HEK293T (cell line): ENCODE measurements around the gene PCDHGB2.
A peak's percentile ranks its signal among the peaks of the same experiment; 100 is the strongest.
"Not testable (repeated sequence)": the region's sequence is repeated elsewhere in the genome, so short reads cannot be mapped to it uniquely, and the experiment has no call there.

Experiments
- CTCF ChIA-PET: fragments of 350-600 bp; formaldehyde crosslinking; extraction: SDS; loops from one replicate; lab custom pipeline; 2021; ENCODE audit warnings: antibody characterized with exemption, inconsistent platforms; lab: Yijun Ruan, JAX
- POLR2A ChIA-PET: fragments of 350-600 bp; formaldehyde crosslinking; extraction: SDS; loops from one replicate; lab custom pipeline; 2020; ENCODE audit warnings: antibody characterized with exemption, inconsistent platforms; lab: Yijun Ruan, JAX
- DNase-seq: peaks from one replicate; pipeline ENCODE4 v3.0.0; 2012; ENCODE audit warnings: mixed read lengths; ENCODE audit errors: extremely low spot score
- ARNT ChIP-seq: fragments of 450-650 bp; IDR thresholded peaks from 2 replicates; pipeline ENCODE4 v1.6.1; 2017; ENCODE audit warnings: mild to moderate bottlenecking
- BHLHE40 ChIP-seq: fragments of 450-650 bp; IDR thresholded peaks from 2 replicates; pipeline ENCODE4 v1.6.1; 2016; ENCODE audit warnings: mild to moderate bottlenecking, moderate library complexity, borderline replicate concordance
- CTBP1 ChIP-seq: fragments of 450-650 bp; IDR thresholded peaks from 2 replicates; pipeline ENCODE4 v1.6.1; 2016; ENCODE audit warnings: borderline replicate concordance
- ELF4 ChIP-seq: fragments of 450-650 bp; IDR thresholded peaks from 2 replicates; pipeline ENCODE4 v1.6.1; 2017; ENCODE audit warnings: antibody characterized with exemption
- FOXA1 ChIP-seq: fragments of 450-650 bp; IDR thresholded peaks from 2 replicates; pipeline ENCODE4 v1.6.1; 2016; ENCODE audit warnings: mild to moderate bottlenecking
- FOXK2 ChIP-seq: fragments of 450-650 bp; IDR thresholded peaks from 2 replicates; pipeline ENCODE4 v1.6.1; 2016; ENCODE audit warnings: mild to moderate bottlenecking
- FOXM1 ChIP-seq: fragments of 450-650 bp; IDR thresholded peaks from 2 replicates; pipeline ENCODE4 v1.6.1; 2017; ENCODE audit warnings: mild to moderate bottlenecking, borderline replicate concordance
- HDGF ChIP-seq: fragments of 450-650 bp; IDR thresholded peaks from 2 replicates; pipeline ENCODE4 v1.6.1; 2017; ENCODE audit warnings: antibody characterized with exemption, borderline replicate concordance
- L3MBTL2 ChIP-seq: fragments of 450-650 bp; conservative IDR thresholded peaks from 2 replicates; pipeline ENCODE4 v1.6.1; 2016; ENCODE audit warnings: mild to moderate bottlenecking
- LEF1 ChIP-seq: fragments of 450-650 bp; IDR thresholded peaks from 2 replicates; pipeline ENCODE4 v1.6.1; 2017; ENCODE audit warnings: mild to moderate bottlenecking, borderline replicate concordance
- NFRKB ChIP-seq: fragments of 450-650 bp; IDR thresholded peaks from 2 replicates; pipeline ENCODE4 v1.6.1; 2016; ENCODE audit warnings: mild to moderate bottlenecking, moderate library complexity
- SP1 ChIP-seq: fragments of 450-650 bp; IDR thresholded peaks from 2 replicates; pipeline ENCODE4 v1.6.1; 2017
- SUZ12 ChIP-seq: fragments of 450-650 bp; IDR thresholded peaks from 2 replicates; pipeline ENCODE4 v1.6.1; 2016; ENCODE audit warnings: mild to moderate bottlenecking
- TARDBP ChIP-seq: fragments of 450-650 bp; IDR thresholded peaks from 2 replicates; pipeline ENCODE4 v1.6.1; 2016
- ZNF384 ChIP-seq: fragments of 450-650 bp; IDR thresholded peaks from 2 replicates; pipeline ENCODE4 v1.6.1; 2016
- TF ChIP-seq, protein P1 (sequence below): fragments of 450-650 bp; IDR thresholded peaks from 2 replicates; pipeline ENCODE4 v1.6.1; 2016

PCDHGB2 gene

DNA sequence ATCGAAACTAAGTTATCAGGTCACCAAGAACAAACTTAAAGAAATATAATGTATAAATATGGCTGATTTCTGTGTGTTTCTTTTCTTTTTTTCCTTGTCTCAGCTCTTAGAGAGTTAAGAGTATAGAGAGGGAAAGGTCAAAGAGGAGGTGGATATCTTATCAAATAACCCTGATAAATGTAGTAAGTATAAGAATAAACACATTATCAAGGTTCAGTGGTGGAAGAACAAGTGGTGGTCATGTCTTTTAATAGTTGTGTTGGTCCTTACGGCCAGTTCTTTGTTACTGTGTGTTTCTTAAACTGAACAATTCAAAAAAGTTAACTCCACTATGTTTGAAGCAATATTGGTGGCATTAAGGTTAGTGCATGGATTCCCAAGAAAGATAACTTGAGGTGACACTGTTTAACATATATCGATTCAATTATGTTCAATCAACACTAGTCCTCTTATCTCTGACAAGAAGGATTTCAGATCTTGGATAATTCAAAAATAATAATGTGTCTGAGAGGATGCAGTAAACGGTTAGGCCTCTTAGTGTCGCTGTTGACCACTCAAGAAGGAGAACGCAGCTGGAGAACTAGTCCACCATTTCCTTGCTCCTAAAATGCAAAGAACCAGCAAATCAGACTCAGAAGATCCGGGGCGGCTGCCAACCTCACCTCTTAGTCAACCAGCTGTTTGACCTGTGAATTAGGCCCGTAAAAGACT lies 16.4 kb upstream of the PCDHGB2 start, which contains the start of gene PCDHGA3:
PCDHGA3 (plus strand) TSS at position 588 of the 711 bp plus-strand sequence. CDS start 205 bp downstream, outside the sequence.
- TF ChIP-seq SP1 (no peak), SUZ12 (no peak), TARDBP (no peak), FOXM1 (no peak), LEF1 (no peak), HDGF (no peak), ARNT (no peak)
- CTCF ChIA-PET, result interaction anchor here (0.8 to 1.3 kb wide), 2 partner anchors 8 to 12 kb away, joined by 3 read pairs; no protein-coding TSS in a partner anchor
- POLR2A ChIA-PET, result interaction anchor here (0.9 to 2.1 kb wide), 2 partner anchors 23 kb away, joined by 3 to 7 read pairs; partner anchors contain the start of gene TAF7
- DNase-seq, result no peak

DNA sequence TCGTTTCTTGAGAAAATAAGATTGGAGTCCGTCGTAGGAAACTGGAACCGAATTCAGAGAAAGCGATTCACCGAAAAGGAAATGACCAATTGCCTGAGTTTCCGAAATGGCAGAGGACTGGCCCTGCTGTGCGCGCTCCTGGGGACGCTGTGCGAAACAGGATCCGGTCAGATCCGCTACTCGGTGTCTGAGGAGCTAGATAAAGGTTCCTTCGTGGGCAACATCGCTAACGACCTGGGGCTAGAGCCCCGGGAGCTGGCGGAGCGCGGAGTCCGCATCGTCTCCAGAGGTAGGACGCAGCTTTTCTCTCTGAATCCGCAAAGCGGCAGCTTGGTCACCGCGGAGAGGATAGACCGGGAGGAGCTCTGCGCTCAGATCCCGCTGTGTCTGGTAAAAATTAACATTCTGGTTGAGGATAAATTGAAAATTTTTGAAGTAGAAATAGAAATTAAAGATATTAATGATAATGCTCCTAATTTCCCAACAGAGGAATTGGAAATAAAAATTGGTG lies 15.8 kb upstream of the PCDHGB2 start:
- TF ChIP-seq CTBP1, result no peak
- no peak for TF ChIP-seq ELF4
- no peak for TF ChIP-seq ARNT
- no peak for TF ChIP-seq ZNF384
- TF ChIP-seq FOXM1, result no peak
- no peak for DNase-seq
- ChIA-PET CTCF (interaction anchor here (0.6 to 1.3 kb wide), 3 partner anchors 9 to 121 kb away, joined by 3 to 5 read pairs (median 3); partner anchors contain the start of gene PCDHB14), POLR2A (interaction anchor here (0.9 kb wide), 1 partner anchor 23 kb away, joined by 3 read pairs; the partner anchor contains the start of gene TAF7)

DNA sequence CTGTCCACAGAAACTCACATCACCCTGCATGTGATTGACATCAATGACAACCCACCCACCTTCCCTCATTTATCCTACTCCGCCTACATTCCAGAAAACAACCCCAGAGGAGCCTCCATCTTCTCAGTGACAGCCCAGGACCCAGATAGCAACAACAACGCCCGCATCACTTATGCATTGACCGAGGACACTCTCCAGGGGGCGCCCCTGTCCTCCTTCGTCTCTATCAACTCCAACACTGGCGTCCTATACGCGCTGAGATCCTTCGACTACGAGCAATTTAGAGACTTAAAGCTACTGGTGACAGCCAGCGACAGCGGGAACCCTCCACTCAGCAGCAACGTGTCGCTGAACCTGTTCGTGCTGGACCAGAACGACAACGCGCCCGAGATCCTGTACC lies 14.5 kb upstream of the PCDHGB2 start:
- ChIA-PET CTCF (no interaction called here), POLR2A (no interaction called here)
- DNase-seq, result no peak
- no peak for TF ChIP-seq ELF4
- no peak for TF ChIP-seq FOXA1
- no peak for TF ChIP-seq L3MBTL2
- TF ChIP-seq SP1, result no peak
- TF ChIP-seq ARNT, result no peak
- no peak for TF ChIP-seq FOXK2
- no peak for TF ChIP-seq FOXM1
- TF ChIP-seq BHLHE40, result no peak
- no peak for TF ChIP-seq SUZ12
- TF ChIP-seq ZNF384, result no peak
- TF ChIP-seq CTBP1, result no peak
- no peak for TF ChIP-seq LEF1
- no peak for TF ChIP-seq NFRKB
- TF ChIP-seq, protein P1, sequence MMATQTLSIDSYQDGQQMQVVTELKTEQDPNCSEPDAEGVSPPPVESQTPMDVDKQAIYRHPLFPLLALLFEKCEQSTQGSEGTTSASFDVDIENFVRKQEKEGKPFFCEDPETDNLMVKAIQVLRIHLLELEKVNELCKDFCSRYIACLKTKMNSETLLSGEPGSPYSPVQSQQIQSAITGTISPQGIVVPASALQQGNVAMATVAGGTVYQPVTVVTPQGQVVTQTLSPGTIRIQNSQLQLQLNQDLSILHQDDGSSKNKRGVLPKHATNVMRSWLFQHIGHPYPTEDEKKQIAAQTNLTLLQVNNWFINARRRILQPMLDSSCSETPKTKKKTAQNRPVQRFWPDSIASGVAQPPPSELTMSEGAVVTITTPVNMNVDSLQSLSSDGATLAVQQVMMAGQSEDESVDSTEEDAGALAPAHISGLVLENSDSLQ, result no peak
- TF ChIP-seq HDGF, result no peak
- TF ChIP-seq TARDBP, result no peak

DNA sequence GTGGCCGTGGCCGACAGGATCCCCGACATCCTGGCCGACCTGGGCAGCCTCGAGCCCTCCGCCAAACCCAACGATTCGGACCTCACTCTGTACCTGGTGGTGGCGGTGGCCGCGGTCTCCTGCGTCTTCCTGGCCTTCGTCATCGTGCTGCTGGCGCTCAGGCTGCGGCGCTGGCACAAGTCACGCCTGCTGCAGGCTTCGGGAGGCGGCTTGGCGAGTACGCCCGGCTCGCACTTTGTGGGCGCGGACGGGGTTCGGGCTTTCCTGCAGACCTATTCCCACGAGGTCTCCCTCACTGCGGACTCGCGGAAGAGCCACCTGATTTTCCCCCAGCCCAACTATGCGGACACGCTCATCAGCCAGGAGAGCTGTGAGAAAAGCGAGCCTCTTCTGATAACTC lies 13.8 kb upstream of the PCDHGB2 start:
- CTCF ChIA-PET, POLR2A ChIA-PET, DNase-seq: not testable (repeated sequence)

DNA sequence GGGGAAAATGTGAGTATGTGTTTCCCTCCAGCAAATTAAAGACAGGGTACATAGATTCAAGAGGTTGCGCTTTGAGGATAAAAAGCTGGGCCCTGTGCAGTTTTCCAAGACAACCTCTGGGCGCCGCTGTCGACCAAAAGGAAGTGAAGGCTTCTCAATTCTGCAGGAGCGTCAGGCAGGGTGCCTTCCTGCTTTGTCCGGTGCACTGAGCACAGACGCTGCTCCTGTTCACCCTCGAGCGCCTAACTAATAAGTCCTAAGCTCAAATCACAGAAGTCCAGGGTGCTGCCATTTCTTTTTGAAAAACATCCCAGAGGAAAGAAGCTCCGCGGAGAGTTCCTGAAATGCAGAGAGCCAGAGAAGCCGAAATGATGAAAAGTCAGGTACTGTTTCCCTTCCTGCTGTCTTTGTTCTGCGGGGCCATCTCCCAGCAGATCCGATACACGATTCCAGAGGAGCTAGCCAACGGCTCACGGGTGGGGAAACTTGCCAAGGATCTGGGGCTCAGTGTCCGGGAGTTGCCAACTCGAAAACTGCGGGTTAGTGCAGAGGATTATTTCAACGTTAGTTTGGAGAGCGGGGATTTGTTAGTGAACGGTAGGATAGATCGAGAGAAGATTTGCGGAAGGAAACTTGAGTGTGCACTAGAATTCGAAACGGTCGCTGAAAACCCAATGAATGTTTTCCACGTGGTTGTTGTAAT lies 9.7 kb upstream of the PCDHGB2 start, which contains the start of gene PCDHGB1:
PCDHGB1 (plus strand) TSS at position 183 of the 703 bp plus-strand sequence; CDS start at position 345, 162 bp downstream.
- CTCF ChIA-PET, result interaction anchor here (0.7 kb wide), 1 partner anchor 206 kb away, joined by 3 read pairs; no protein-coding TSS in a partner anchor
- TF ChIP-seq ARNT (no peak), FOXK2 (no peak), TARDBP (no peak), CTBP1 (no peak), ZNF384 (no peak), LEF1 (no peak), FOXM1 (no peak)
- POLR2A ChIA-PET, result no interaction called here
- peak; percentile 51 for DNase-seq

DNA sequence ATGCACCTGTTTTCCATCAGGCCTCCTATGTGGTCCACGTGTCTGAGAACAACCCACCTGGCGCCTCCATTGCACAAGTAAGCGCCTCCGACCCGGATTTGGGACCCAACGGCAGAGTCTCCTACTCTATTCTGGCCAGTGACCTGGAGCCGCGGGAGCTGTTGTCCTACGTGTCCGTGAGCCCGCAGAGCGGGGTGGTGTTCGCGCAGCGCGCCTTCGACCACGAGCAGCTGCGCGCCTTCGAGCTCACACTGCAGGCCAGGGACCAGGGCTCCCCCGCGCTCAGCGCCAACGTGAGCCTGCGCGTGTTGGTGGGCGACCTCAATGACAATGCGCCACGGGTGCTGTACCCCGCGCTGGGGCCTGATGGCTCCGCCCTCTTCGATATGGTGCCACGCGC lies 8.2 kb upstream of the PCDHGB2 start:
- CTCF ChIA-PET, result no interaction called here
- no peak for TF ChIP-seq HDGF
- no peak for TF ChIP-seq L3MBTL2
- TF ChIP-seq FOXK2, result no peak
- no peak for TF ChIP-seq CTBP1
- TF ChIP-seq FOXM1, result no peak
- TF ChIP-seq ARNT, result no peak
- TF ChIP-seq FOXA1, result no peak
- no peak for TF ChIP-seq ELF4

DNA sequence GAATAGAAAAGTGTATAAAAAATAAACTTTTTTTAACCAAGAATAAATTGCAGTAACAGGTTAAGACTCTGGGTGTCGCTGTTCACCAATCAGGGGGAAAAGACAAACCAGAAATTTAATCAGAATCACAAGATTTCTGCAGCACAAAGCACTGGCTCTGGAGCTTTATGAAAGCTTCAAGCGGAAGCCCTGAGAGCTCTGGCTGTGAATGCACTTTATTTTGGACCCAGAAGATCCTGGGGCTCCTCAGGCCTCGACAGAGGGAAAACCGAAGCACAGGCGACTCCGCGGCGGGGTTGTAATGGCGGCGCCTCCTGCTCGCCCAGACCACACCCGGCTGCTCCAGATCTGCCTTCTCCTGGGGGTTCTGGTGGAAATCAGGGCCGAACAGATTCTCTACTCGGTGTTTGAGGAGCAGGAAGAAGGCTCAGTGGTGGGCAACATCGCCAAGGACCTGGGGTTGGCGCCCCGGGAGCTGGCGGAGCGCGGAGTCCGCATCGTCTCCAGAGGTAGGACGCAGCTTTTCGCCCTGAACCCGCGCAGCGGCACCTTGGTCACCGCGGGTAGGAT lies 4.8 kb upstream of the PCDHGB2 start, which contains the start of gene PCDHGA4:
PCDHGA4 (plus strand) TSS at position 122 of the 570 bp plus-strand sequence; CDS start at position 209, 87 bp downstream.
- ChIA-PET POLR2A (no interaction called here), CTCF (interaction anchor here (0.6 to 0.7 kb wide), 2 partner anchors 12 to 194 kb away, joined by 3 to 5 read pairs; partner anchors contain the start of gene PCDHGA3)
- no peak for DNase-seq
- TF ChIP-seq L3MBTL2 (no peak), ZNF384 (no peak), TARDBP (no peak), ELF4 (no peak), SUZ12 (no peak), FOXM1 (no peak), LEF1 (no peak), BHLHE40 (no peak), ARNT (no peak), NFRKB (no peak), FOXK2 (no peak), CTBP1 (no peak), FOXA1 (no peak), SP1 (no peak), HDGF (no peak)
- TF ChIP-seq, protein P1, result no peak

More for the DNA sequence above, 8.2 kb upstream of the PCDHGB2 start:
- no peak for DNase-seq
- POLR2A ChIA-PET, result no interaction called here
